Mammary epithelial cell (primary cell): ENCODE data around the gene MAPK4.

Source experiments
- CTCF ChIP-seq, 2 donors: IDR thresholded peaks in 1 of 2; conservative IDR thresholded peaks in 1 of 2; 2 replicates each; pipeline ENCODE4 v1.5.1; 2011 to 2012; ENCODE audit warnings: inconsistent platforms in 2 of 2, low read length in 2 of 2, mild to moderate bottlenecking in 2 of 2, control low read depth in 1 of 2, low read depth in 1 of 2; ENCODE audit not compliant: insufficient read depth in 1 of 2; ENCODE audit errors: extremely low read depth in 1 of 2
- EZH2 ChIP-seq: IDR thresholded peaks from 2 replicates; pipeline ENCODE4 v1.6.1; 2012; ENCODE audit warnings: low read length, inconsistent platforms, borderline replicate concordance

- TF ChIP-seq CTCF (conservative IDR thresholded peaks at IDR 0.05 in 1 of 2, IDR thresholded peaks at IDR 0.05 in 1 of 2; ENCODE audit: extremely low read depth in 1 of 2, insufficient read depth in 1 of 2, low read depth in 1 of 2, low read length in 2 of 2) (no peak), EZH2 (no peak)
Observed at GRCh38 chr18:50689578-50689977, 129.7 kb downstream of the MAPK4 start.
